Prostate gland (tissue), 2 donors: ENCODE results near the gene ARHGAP32. TPM values are rescaled to one million over a fixed set of nuclear protein-coding genes. Genes with fewer than 3 reads are reported as not detected.

ENCODE experiments used
- DNase-seq: peaks from one replicate; pipeline ENCODE4 v3.0.0-alpha.2; 2019; ENCODE audit warnings: low spot score
- H3K27ac ChIP-seq, 2 donors: fragments of 200-600 bp; sonication (generic); 2 replicates each; pipeline ENCODE4 v1.5.1; 2017 to 2019
- H3K27me3 ChIP-seq: fragments of 200-600 bp; sonication (generic); replicated peaks from 2 replicates; pipeline ENCODE4 v1.5.1; 2019; ENCODE audit not compliant: insufficient read depth
- H3K36me3 ChIP-seq, 2 donors: fragments of 200-600 bp; sonication (generic); 1 replicate in 1 of 2; 2 replicates in 1 of 2; pipeline versions ENCODE4 v1.5.1 to v1.8.1; 2017 to 2019
- H3K4me1 ChIP-seq: fragments of 200-600 bp; sonication (generic); replicated peaks from 2 replicates; pipeline ENCODE4 v1.5.1; 2019
- H3K4me3 ChIP-seq, 2 donors: fragments of 200-600 bp; sonication (generic); 2 replicates each; pipeline ENCODE4 v1.5.1; 2017 to 2019
- H3K9me3 ChIP-seq: fragments of 200-600 bp; sonication (generic); 2 replicates; pipeline ENCODE4 v1.5.1; 2017
- CTCF ChIP-seq, 4 experiments: fragments of 200-600 bp in 2 of 4; fragments of 450-650 bp in 2 of 4; sonication (generic) in 2 of 4; IDR thresholded peaks; 1 replicate in 3 of 4; 2 replicates in 1 of 4; pipeline ENCODE4 v1.5.1; 2016 to 2019; ENCODE audit warnings: antibody characterized with exemption in 4 of 4, mild to moderate bottlenecking in 2 of 4, moderate library complexity in 2 of 4
- POLR2A ChIP-seq: fragments of 450-650 bp; IDR thresholded peaks from one replicate; pipeline ENCODE4 v1.6.1; 2016; ENCODE audit warnings: antibody characterized with exemption, mild to moderate bottlenecking
- POLR2AphosphoS5 ChIP-seq: sonication (generic); formaldehyde crosslinking; IDR thresholded peaks from one replicate; pipeline ENCODE4 v1.6.1; 2017; ENCODE audit warnings: antibody characterized with exemption
- WGBS: methylation state at CpG from one replicate; pipeline ENCODE4 v1.1.5; 2018; 5-methylcytosine and 5-hydroxymethylcytosine counted together
- intact Hi-C: fragments of 100-400 bp; cut with DNase I; formaldehyde crosslinking; loops from one replicate; pipeline ENCODE4 v1.14.2; 2022
- total RNA-seq, 2 donors: library from RNA; depleted of rRNA; stranded (reverse); fragments of >200 nt; gene quantifications; one replicate each; pipeline ENCODE4 v1.1.0, GENCODE V29; 2016

The ARHGAP32 gene
- total RNA-seq, 2 donors from 2014 or later: 20.8 to 42.6 TPM

GRCh38 chr11:128983023-128983422, 209.1 kb downstream of the ARHGAP32 start:
- no peak overlapping the region for H3K4me3 ChIP-seq
- H3K4me1 ChIP-seq: no peaks in the 10 kb centered on the region
- intact Hi-C loops: no loop called here
- WGBS: 80% methylated on average over 8 of the region's 8 CpGs
- no peaks in the 10 kb centered on the region for H3K27me3 ChIP-seq
- no peak overlapping the region for H3K27ac ChIP-seq
- peaks cover 0 to 3% of the 10 kb centered on the region in 2 donors for H3K36me3 ChIP-seq
- DNase-seq: no peak
- no peaks in the 10 kb centered on the region for H3K9me3 ChIP-seq
- no peak for TF ChIP-seq POLR2AphosphoS5

- intact Hi-C loops: no loop called here
- Histone ChIP-seq H3K4me1 (no peaks in the 10 kb centered on the region), H3K9me3 (no peaks in the 10 kb centered on the region), H3K4me3 (no peak overlapping the region), H3K27me3 (no peaks in the 10 kb centered on the region), H3K27ac (no peak overlapping the region), H3K36me3 (peaks cover 0 to 3% of the 10 kb centered on the region in 2 donors)
- WGBS: 58% methylated on average over 7 of the region's 7 CpGs
- TF ChIP-seq POLR2A (no peak), POLR2AphosphoS5 (no peak), CTCF (IDR thresholded peaks at IDR 0.05) (no peak)
- no peak for DNase-seq
Measured at GRCh38 chr11:128981254-128981653, 210.9 kb downstream of the ARHGAP32 start.

GRCh38 chr11:128970598-128971190, 221.4 kb downstream of the ARHGAP32 start:
- H3K9me3 ChIP-seq: no peaks in the 10 kb centered on the region
- DNase-seq: no peak
- H3K4me1 ChIP-seq: no peaks in the 10 kb centered on the region
- H3K27me3 ChIP-seq: no peaks in the 10 kb centered on the region
- H3K36me3 ChIP-seq: peaks cover 0 to 4% of the 10 kb centered on the region in 2 donors
- intact Hi-C loops: no loop called here
- H3K27ac ChIP-seq: no peak overlapping the region
- no peak overlapping the region for H3K4me3 ChIP-seq
- 93% methylated on average over 12 of the region's 13 CpGs for WGBS
- TF ChIP-seq CTCF (IDR thresholded peaks at IDR 0.05): no peak
- no peak for TF ChIP-seq POLR2A
- TF ChIP-seq POLR2AphosphoS5: no peak

- Histone ChIP-seq H3K36me3 (no peaks in the 10 kb centered on the region), H3K27me3 (no peaks in the 10 kb centered on the region), H3K9me3 (no peaks in the 10 kb centered on the region), H3K27ac (no peak overlapping the region), H3K4me3 (no peak overlapping the region), H3K4me1 (no peaks in the 10 kb centered on the region)
- 96% methylated on average over 9 of the region's 9 CpGs for WGBS
- intact Hi-C loops: no loop called here
- no peak for DNase-seq
- TF ChIP-seq POLR2AphosphoS5: no peak
- no peak for TF ChIP-seq CTCF (IDR thresholded peaks at IDR 0.05)
- no peak for TF ChIP-seq POLR2A
Measured at GRCh38 chr11:128968916-128969315, 223.2 kb downstream of the ARHGAP32 start.

GRCh38 chr11:128967578-128967977, 224.5 kb downstream of the ARHGAP32 start:
- Histone ChIP-seq H3K27me3 (no peaks in the 10 kb centered on the region), H3K4me1 (no peaks in the 10 kb centered on the region), H3K4me3 (no peak overlapping the region), H3K9me3 (no peaks in the 10 kb centered on the region), H3K36me3 (no peaks in the 10 kb centered on the region), H3K27ac (no peak overlapping the region)
- 77% methylated on average over 6 of the region's 6 CpGs for WGBS
- intact Hi-C loops: no loop called here
- TF ChIP-seq CTCF (IDR thresholded peaks at IDR 0.05) (no peak), POLR2AphosphoS5 (no peak), POLR2A (no peak)
- DNase-seq: no peak
